Activated CD8-positive, alpha-beta memory T cell treated with anti-CD3 and anti-CD28 coated beads for 4 hours (primary cell): ENCODE measurements around the gene IFNGR1.
A peak's percentile ranks its signal among the peaks of the same experiment; 100 is the strongest.

Experiments used
- DNase-seq, 2 donors: peaks; one replicate each; pipeline ENCODE4 v3.0.0-alpha.2; 2020; ENCODE audit warnings: low read depth in 2 of 2

The IFNGR1 gene

DNA sequence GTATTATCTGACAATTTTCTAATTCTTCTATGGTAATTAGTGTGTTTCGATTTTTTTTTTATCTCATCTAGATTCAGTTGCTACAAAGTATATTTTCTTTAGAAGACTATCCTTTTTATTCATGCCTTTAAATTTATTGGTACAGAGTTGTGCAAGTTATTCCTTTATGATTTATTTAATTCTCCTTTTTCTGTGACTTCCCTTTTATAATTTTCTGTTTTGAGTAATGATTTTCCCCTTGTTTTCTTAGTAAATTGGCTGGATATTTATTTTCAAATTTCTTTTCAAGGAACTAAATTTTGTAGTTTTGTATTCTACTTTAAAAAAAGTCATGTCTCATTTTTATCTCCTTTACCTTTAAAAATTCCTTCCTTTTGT lies 43.3 kb downstream of the IFNGR1 start:
- no peak for DNase-seq

DNA sequence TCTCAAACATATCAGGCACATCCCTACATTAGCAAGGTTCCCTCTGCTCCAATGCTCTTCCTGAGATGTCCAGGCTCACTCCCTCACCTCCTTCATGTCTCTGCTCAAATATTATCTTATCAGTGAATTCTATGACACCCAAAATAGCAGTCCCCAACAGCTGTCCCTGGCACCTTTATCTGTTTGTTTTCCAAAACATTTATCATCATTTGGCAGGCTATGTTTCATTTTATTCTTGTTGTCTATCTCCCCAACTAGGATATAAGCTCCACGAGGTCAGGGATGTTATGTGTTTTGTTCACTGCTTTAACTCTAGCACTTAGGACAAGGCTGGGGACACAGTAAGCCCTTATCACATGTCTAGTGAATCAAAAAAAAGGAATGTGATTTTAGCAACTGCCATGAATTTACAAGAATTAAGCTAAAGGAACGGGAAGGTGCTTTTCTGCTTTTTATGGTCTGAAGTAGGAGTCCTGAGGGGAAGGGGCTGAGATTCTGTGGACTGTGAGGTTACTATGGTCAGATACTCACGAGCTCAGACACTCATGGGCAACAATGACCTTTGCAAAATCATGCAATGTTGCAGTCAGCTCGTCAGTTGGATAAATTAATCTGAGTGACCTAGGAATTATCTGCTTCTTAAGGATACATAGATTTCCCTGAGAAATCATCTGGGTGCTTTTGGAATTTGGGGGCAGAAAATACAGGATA lies 43.9 kb downstream of the IFNGR1 start:
- no peak for DNase-seq

- DNase-seq, result no peak
These were observed 45.7 kb downstream of the IFNGR1 start, which contains the start of gene IL22RA2 for GRCh38 chr6:137173501-137173900. IL22RA2 (minus strand) TSS chr6:137173644; CDS start chr6:137161749, 11,895 bp downstream.

GRCh38 chr6:137172734-137173431 lies 46.3 kb downstream of the IFNGR1 start:
- DNase-seq, result no peak

- no peak for DNase-seq
These were observed 47.1 kb downstream of the IFNGR1 start for GRCh38 chr6:137171824-137172733.

DNA sequence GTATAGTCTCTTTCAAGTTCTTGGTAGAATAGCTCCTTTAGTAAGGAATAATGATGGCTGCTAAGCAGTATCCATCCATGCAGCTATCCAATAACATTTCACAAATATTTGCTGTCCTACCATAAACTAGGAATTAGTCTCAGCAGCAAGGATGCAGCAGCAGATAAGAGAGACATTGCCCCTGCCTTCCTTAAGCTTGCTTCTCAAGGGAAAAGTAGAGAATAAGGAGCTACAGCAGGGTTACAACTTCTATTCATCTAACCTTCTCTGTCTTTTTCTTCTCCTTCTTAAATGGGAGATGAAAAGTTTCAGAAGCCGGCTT lies 48.2 kb downstream of the IFNGR1 start:
- no peak for DNase-seq

DNA sequence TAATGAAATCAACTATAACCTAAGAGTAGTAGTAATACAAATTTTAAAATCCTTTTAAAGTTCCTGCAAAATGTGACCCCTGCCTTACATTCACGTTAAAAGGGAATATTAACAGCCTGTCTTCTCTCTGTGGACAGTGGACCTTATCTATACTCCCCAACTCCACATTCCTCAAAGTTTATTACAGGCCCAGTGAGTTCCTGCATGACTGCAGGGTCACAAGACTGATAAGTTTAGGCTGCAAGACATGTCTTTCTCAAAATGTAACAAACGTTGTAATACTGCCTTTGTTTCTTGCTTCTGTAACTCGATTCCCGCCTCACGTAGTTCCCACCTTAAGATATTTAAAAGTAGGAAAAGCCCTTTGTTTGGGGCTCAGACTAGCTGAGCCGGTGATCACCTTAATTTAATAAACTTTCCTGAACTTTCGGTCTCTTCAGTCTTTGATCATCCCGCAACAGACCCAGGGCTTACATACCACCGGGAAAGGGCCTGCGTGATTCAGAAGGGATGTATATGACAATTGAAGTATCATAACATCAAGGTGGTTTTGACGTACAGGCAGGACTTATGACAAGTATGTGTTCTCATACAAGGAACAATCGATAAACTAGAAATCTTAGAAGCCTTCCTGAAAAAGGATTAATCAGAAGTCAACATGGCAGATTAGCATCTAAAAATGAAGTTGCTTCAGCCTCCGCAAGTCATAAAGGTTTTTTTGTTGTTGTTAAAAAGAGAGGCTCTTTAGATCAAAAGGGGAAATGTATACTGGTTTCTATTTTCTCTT lies 48.7 kb downstream of the IFNGR1 start:
- no peak for DNase-seq

- DNase-seq, result no peak
These were observed 51.3 kb downstream of the IFNGR1 start for GRCh38 chr6:137167702-137168377.

- no peak for DNase-seq
These were observed 52.7 kb downstream of the IFNGR1 start for GRCh38 chr6:137166247-137167098.

GRCh38 chr6:137165375-137166246 lies 53.6 kb downstream of the IFNGR1 start:
- DNase-seq, result no peak

- DNase-seq, result no peak
These were observed 55.4 kb downstream of the IFNGR1 start for GRCh38 chr6:137163732-137164318.

DNA sequence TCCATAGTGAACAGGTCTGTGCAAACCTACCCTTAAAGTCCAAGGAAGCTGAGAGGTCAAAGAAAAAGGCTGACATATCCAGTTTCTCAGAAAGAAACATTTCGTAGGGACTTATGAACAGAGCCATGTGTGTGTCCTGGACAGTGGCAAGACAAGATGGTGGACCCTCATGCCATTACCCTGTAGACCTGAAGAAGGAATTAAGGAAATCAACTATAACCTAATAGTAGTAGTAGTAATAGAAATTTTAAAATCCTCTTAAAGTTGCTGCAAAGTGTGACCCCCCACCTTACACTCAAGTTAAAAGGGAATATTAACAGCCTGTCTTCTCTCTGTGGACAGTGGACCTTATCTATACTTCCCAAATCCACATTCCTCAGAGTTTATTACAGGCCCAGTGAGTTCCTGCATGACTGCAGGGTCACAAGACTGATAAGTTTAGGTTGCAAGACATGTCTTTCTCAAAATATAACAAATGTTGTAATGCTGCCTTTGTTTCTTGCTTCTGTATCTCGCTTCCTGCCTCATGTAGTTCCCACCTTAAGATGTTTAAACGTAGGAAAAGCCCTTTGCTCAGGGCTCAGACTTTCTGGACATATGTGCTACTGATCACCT lies 56.4 kb downstream of the IFNGR1 start:
- DNase-seq, result no peak

GRCh38 chr6:137161949-137162348 lies 57.2 kb downstream of the IFNGR1 start:
- no peak for DNase-seq

- no peak for DNase-seq
These were observed 58.4 kb downstream of the IFNGR1 start for GRCh38 chr6:137160763-137161162.

DNA sequence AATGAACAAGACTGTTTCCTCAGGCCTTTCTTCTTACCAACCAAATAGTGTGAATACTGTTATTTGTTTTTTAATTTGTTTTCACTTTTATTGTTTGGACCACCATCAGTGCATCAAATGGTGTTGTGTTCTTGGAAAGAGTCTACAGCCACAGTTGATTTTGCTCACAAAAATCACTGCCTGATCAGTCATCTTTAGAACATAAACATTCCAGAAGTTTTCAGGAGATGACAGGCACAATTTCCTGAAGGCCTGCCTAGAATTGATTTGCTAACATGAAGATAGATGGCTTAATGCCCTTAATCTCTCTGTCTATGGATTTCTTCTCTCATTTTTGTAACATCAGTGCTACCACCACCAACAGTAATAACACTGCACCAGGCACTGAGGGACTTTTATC lies 59.3 kb downstream of the IFNGR1 start:
- DNase-seq, result no peak

GRCh38 chr6:137157601-137158000 lies 61.6 kb downstream of the IFNGR1 start:
- DNase-seq, result no peak

DNA sequence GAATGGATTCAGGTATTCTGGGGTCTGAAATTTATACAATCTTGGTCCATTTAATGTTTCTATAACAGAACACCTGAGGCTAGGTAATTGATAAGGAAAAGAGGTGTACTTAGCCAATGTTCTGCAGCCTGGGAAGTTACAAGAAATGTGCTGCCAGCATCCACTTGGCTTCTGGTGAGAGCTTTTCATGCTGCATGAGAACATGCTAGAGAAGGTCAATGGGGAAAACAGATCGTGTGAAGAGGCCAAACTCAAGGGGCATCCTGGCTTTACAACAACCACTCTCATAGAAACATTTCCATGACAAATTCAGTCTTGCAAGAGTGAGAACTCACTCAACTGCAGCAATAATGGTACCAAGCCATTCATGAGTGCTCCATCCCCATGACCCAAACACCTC lies 62.5 kb downstream of the IFNGR1 start:
- DNase-seq, result no peak

GRCh38 chr6:137155830-137156229 lies 63.4 kb downstream of the IFNGR1 start:
- peak in 1 of 2 donors; percentile 2 for DNase-seq
